ENCODE results near the gene NTSR1.

NTSR1 gene

DNA sequence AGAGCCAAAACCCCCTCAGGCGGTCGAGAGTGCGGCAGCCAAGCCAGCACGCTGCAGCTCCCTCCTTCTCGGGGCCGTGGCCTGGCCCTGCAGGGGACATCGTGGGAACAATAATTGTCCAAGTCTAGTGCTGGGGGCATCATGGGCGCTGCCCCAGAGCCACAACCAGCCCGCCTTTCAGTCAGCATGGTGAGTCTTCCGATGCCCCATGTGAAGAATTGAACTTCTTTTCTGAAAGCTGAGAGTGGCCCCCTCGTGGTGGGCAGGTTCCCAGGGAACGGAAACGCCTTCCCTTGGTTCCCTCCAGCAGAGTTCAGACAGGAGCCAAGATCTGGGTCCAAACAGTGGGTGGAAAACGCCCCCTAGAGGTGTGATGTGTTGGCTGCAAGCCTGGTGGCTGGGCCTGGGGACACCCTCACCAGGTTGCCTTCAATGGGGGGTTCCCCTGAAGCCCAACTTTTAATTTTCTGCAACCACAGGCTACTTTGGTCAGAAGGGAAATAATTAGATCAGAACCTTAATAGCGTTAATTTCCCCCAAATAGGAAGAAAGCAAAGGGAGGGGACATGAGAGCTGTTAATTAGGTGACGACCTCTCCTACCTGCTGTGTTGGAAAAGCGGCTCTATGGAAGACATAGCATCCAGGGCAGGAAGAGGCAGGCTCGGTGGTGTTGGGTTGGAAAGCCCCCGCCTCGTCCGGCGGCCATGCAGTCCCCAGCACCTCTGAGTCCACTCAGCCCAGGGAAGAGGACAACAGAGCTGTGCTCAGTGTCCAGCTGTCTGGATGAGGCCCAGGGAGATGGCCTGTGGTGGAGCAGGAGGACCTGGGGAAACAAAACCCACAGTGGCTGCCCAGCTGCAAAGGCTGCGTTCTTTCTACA, 82.9 kb downstream of the NTSR1 start:
- peaks cover 5% of the 10 kb centered on the region for H3K27me3 Mint-ChIP-seq (ENCODE audit: low read depth)
- no peaks in the 10 kb centered on the region for H3K9me3 Mint-ChIP-seq
- H3K36me3 Mint-ChIP-seq (ENCODE audit: low read depth), result no peaks in the 10 kb centered on the region
- peak overlapping the region; percentile 70 for H3K27ac Mint-ChIP-seq
- H3K4me3 Mint-ChIP-seq, result no peak overlapping the region
- H3K4me1 Mint-ChIP-seq (ENCODE audit: low read depth), result peaks cover 19% of the 10 kb centered on the region

- Mint-ChIP-seq H3K4me1 (ENCODE audit: low read depth) (peaks cover 23% of the 10 kb centered on the region), H3K36me3 (ENCODE audit: low read depth) (no peaks in the 10 kb centered on the region), H3K4me3 (no peak overlapping the region), H3K27ac (no peak overlapping the region), H3K27me3 (ENCODE audit: low read depth) (peaks cover 5% of the 10 kb centered on the region), H3K9me3 (no peaks in the 10 kb centered on the region)
Observed at GRCh38 chr20:62792182-62792939, 83.7 kb downstream of the NTSR1 start.

DNA sequence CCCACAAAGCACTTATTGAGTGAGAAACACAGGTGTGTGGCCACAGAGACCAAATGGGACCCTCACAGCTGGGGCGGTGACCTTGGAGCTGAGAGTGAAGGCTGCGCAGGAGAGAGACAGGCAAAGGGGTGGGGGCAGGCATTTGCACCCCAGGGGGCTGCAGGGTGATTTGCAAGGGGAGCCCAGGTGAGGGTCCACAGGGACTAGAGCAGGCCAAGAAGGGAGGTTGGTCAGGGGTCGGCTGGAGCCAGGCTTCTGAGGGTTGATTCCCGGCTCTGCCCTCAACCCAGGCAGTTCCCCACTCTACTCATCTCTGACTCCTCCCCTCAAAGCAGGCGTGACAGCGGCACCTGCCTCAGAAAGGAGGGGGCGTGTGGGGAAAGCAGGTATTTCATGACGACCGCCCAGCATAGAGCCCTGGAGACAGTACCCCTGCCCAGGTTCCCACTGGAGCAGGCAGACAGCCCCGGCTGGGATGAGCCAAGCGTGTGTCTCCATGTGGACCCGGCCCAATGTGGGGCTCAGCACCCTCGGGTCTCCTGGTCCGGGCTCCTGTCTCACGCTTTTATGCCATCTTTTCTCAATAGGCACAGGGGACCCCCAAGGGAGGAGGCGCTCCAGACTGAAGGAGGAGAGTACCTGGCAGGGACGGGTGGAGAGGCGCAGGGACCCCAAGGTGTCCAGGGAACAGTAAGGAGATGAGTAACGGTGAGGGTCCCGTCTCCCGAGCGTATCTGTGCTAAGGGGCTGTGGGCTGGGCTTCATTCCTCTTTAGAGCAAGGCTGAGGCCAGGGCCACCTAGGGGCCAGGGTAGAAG, 84.5 kb downstream of the NTSR1 start:
- Mint-ChIP-seq H3K4me1 (ENCODE audit: low read depth) (peaks cover 27% of the 10 kb centered on the region), H3K27me3 (ENCODE audit: low read depth) (peaks cover 5% of the 10 kb centered on the region), H3K27ac (peak overlapping the region; percentile 81), H3K36me3 (ENCODE audit: low read depth) (peaks cover 2% of the 10 kb centered on the region), H3K4me3 (peak overlapping the region; percentile 50), H3K9me3 (no peaks in the 10 kb centered on the region)

DNA sequence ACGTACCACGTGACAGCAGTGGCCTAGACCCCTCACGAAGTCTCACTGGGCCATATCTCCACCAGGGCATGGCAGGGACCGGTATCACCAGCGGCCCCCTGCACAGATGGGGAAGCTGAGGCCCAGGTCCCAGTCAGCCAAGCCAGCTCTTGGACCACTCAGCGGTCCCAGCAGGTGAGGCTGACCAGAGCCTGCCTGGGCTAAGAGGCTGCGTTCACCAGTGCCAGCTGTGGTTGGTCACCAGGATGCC, 85.0 kb downstream of the NTSR1 start:
- peak overlapping the region; percentile 50 for H3K4me3 Mint-ChIP-seq
- peaks cover 27% of the 10 kb centered on the region for H3K4me1 Mint-ChIP-seq (ENCODE audit: low read depth)
- H3K9me3 Mint-ChIP-seq, result no peaks in the 10 kb centered on the region
- H3K27me3 Mint-ChIP-seq (ENCODE audit: low read depth), result peaks cover 5% of the 10 kb centered on the region
- H3K27ac Mint-ChIP-seq, result peak overlapping the region; percentile 81
- H3K36me3 Mint-ChIP-seq (ENCODE audit: low read depth), result peaks cover 6% of the 10 kb centered on the region

DNA sequence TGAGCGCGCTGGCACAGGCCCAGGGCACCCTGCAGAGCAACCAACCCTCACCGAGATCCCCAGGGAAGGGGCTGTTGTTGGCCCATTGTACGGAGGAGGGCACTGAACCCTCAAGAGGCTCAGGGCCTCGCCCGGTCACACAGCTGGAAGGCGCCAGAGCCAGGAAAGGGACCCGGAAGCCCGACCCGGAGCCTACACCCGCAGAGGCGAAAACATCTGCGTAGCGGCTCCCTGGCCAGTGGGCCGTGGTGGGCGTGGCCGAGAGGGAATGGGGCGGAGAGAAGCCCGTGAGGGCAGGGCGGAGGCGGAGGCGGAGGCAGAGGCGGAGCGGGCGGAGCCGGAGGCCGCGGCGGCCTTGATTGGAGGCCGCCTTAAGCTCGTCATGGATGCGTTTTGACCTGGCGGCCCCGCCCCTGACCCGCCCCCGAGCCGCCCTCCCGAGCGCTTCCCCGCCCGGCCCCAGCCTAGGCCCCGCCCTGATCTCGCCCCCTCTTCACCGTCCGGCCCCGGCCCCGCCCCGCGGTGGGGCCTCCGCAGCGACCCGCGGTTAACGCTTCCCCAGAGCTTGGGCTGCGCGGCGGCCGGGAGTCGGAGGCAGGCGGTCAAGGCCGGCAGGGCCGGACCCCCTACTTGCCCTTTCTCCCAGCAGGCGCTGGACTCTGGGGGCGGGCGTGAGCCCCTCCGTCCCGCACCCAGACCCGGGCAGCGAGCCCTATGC, 85.5 kb downstream of the NTSR1 start:
- H3K4me3 Mint-ChIP-seq, result peak overlapping the region; percentile 84
- peaks cover 10% of the 10 kb centered on the region for H3K36me3 Mint-ChIP-seq (ENCODE audit: low read depth)
- peaks cover 5% of the 10 kb centered on the region for H3K27me3 Mint-ChIP-seq (ENCODE audit: low read depth)
- peak overlapping the region; percentile 93 for H3K27ac Mint-ChIP-seq
- no peaks in the 10 kb centered on the region for H3K9me3 Mint-ChIP-seq
- H3K4me1 Mint-ChIP-seq (ENCODE audit: low read depth), result peaks cover 27% of the 10 kb centered on the region

DNA sequence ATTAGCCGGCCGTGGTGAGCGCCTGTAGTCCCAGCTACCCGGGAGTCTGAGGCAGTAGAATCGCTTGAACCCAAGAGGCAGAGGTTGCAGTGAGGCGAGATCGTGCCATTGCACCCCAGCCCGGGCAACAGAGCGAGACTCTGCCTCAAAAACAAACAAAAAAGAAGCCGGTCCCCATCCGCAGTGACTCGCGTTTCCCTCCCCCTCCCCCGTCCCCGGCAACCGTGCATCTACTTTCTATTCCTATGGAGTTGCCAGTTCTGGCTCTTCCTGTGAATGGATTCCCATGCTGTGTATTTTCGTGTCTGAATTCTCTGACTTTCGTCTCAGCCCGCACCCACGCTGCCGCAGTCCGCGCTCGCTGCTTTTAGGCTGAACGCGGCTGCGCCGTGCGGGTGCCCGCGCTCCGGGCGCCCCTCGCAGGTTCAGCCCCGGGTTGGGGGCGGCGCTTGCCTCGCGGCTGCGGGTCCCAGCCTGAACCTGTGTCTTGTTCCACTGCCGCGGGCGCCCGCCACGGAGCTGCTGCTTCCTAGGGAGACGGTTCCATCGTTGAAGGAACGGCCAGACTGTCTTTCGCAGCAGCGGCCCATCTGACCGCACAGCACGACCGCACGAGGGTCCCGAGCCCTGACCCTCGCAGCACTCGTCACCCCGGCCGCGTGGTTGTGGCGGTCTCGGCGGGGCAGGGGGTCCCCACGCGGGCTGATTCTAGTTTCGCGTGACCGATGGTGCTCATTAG, 86.6 kb downstream of the NTSR1 start:
- H3K4me3 Mint-ChIP-seq, result peak overlapping the region; percentile 84
- peak overlapping the region; percentile 93 for H3K27ac Mint-ChIP-seq
- H3K4me1 Mint-ChIP-seq (ENCODE audit: low read depth), result peaks cover 27% of the 10 kb centered on the region
- peaks cover 5% of the 10 kb centered on the region for H3K27me3 Mint-ChIP-seq (ENCODE audit: low read depth)
- no peaks in the 10 kb centered on the region for H3K9me3 Mint-ChIP-seq
- peaks cover 14% of the 10 kb centered on the region for H3K36me3 Mint-ChIP-seq (ENCODE audit: low read depth)

- peak overlapping the region; percentile 86 for H3K27ac Mint-ChIP-seq
Observed at GRCh38 chr20:62796699-62797491, 88.3 kb downstream of the NTSR1 start.

GRCh38 chr20:62797671-62798532, 89.3 kb downstream of the NTSR1 start:
- Mint-ChIP-seq H3K27me3 (ENCODE audit: low read depth) (no peaks in the 10 kb centered on the region), H3K4me3 (peak overlapping the region; percentile 75), H3K27ac (peak overlapping the region; percentile 86), H3K4me1 (ENCODE audit: low read depth) (peaks cover 16% of the 10 kb centered on the region), H3K36me3 (ENCODE audit: low read depth) (peaks cover 15% of the 10 kb centered on the region), H3K9me3 (no peaks in the 10 kb centered on the region)

More at GRCh38 chr20:62796699-62797491, 88.3 kb downstream of the NTSR1 start:
- H3K36me3 Mint-ChIP-seq (ENCODE audit: low read depth), result peaks cover 15% of the 10 kb centered on the region
- H3K4me1 Mint-ChIP-seq (ENCODE audit: low read depth), result peaks cover 19% of the 10 kb centered on the region
- H3K4me3 Mint-ChIP-seq, result peak overlapping the region; percentile 75
- no peaks in the 10 kb centered on the region for H3K27me3 Mint-ChIP-seq (ENCODE audit: low read depth)
- H3K9me3 Mint-ChIP-seq, result no peaks in the 10 kb centered on the region

DNA sequence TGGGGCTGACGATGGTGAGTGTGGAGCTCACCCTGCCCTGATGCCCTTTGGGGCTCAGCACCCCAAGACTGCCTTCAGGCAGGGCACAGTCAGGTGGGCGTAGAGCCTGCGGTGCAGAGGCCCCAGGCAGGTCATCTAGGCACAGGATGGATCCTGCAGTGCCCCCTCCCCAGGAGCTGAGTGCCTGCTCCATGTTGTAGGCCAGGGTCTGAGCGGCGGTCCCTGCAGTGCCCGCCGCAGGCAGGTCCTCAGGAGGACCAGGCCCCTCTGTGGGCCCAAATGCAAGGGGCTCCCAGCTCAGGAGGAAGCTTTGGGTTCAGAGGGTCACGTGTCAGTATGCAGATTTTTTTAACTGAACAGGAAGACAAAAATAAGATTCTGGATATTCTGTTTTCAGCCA, 90.4 kb downstream of the NTSR1 start:
- H3K27ac Mint-ChIP-seq, result no peak overlapping the region
- no peaks in the 10 kb centered on the region for H3K9me3 Mint-ChIP-seq

GRCh38 chr20:62799459-62799858, 90.8 kb downstream of the NTSR1 start:
- Mint-ChIP-seq H3K4me1 (ENCODE audit: low read depth) (peaks cover 15% of the 10 kb centered on the region), H3K27me3 (ENCODE audit: low read depth) (no peaks in the 10 kb centered on the region), H3K36me3 (ENCODE audit: low read depth) (peaks cover 17% of the 10 kb centered on the region), H3K27ac (no peak overlapping the region), H3K9me3 (no peaks in the 10 kb centered on the region), H3K4me3 (no peak overlapping the region)

More for the DNA sequence above, 90.4 kb downstream of the NTSR1 start:
- no peak overlapping the region for H3K4me3 Mint-ChIP-seq
- no peaks in the 10 kb centered on the region for H3K27me3 Mint-ChIP-seq (ENCODE audit: low read depth)
- H3K36me3 Mint-ChIP-seq (ENCODE audit: low read depth), result peaks cover 16% of the 10 kb centered on the region
- H3K4me1 Mint-ChIP-seq (ENCODE audit: low read depth), result peaks cover 13% of the 10 kb centered on the region

DNA sequence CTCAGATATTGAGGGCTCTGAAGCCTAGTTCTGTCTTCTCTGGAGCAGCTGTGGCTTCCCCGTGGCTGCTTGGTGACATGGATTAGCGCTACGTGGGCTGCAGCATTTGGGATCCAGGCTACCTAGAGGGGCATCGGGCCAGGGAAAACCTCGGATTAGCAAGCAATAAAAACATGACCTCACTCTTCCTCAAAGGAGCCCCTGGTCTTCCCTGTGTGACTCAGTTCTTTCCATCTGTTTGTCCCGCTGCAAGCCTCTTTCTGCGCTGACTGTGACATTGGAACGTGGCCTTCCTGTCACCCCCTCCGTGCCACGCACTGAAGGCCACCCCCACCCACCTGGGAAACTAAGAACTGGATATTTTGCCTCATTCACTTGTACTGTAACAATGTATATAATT, 91.2 kb downstream of the NTSR1 start:
- Mint-ChIP-seq H3K36me3 (ENCODE audit: low read depth) (peaks cover 18% of the 10 kb centered on the region), H3K9me3 (no peaks in the 10 kb centered on the region), H3K4me3 (no peak overlapping the region), H3K27ac (no peak overlapping the region), H3K27me3 (ENCODE audit: low read depth) (no peaks in the 10 kb centered on the region), H3K4me1 (ENCODE audit: low read depth) (peaks cover 15% of the 10 kb centered on the region)

Measured in T-helper 1 cell treated with Interleukin-12 subunit alpha and Interleukin-12 subunit beta and Interleukin-4 antibody, amounts not matched to agents 30 μg/mL and 1 μg/mL, for 36 hours (primary cell).